PC-9 (cell line): ENCODE results near the gene CILP2. TPM values are rescaled to one million over a fixed set of nuclear protein-coding genes. Genes with fewer than 3 reads are reported as not detected.

Experiments used
- BruUV-seq: library from RNA; stranded (reverse); fragments of 400-500 nt; replicated peaks from 2 replicates; lab custom pipeline; 2021; lab: Mats Ljungman, UMichigan
- CTCF ChIA-PET: fragments of 300-600 bp; sonication (Branson Sonifier 250); formaldehyde crosslinking; loops from one replicate; lab custom pipeline; 2022; ENCODE audit warnings: antibody characterized with exemption; lab: Charles Lee
- POLR2A ChIA-PET: fragments of 300-600 bp; sonication (Branson Sonifier 250); formaldehyde crosslinking; loops from one replicate; lab custom pipeline; 2022; ENCODE audit warnings: antibody characterized with exemption; ENCODE audit not compliant: unreplicated experiment; lab: Charles Lee
- DNase-seq, 2 experiments: peaks; one replicate each; pipeline versions ENCODE4 v3.0.0 to v3.0.0-alpha.2; 2015 to 2022; ENCODE audit warnings: mixed read lengths in 1 of 2
- H2AFZ ChIP-seq: fragments of 200-600 bp; sonication (generic); 2 replicates; pipeline ENCODE4 v1.8.1; 2017; ENCODE audit warnings: antibody characterized with exemption
- H3F3A ChIP-seq: fragments of 200-600 bp; sonication (generic); 2 replicates; pipeline ENCODE4 v1.8.1; 2017; ENCODE audit warnings: antibody characterized with exemption, mild to moderate bottlenecking, low read depth; ENCODE audit not compliant: insufficient read depth
- H3K27ac ChIP-seq: fragments of 200-600 bp; sonication (generic); 2 replicates; pipeline ENCODE4 v1.6.1; 2016; ENCODE audit warnings: mixed run types
- H3K27me3 ChIP-seq: fragments of 200-600 bp; sonication (generic); 2 replicates; pipeline ENCODE4 v1.6.1; 2016; ENCODE audit warnings: low read depth, mixed run types; ENCODE audit not compliant: insufficient read depth
- H3K36me3 ChIP-seq: fragments of 200-600 bp; sonication (generic); 2 replicates; pipeline ENCODE4 v1.6.1; 2016; ENCODE audit warnings: low read depth, mixed run types
- H3K4me1 ChIP-seq: fragments of 200-600 bp; sonication (generic); replicated peaks from 2 replicates; pipeline ENCODE4 v1.6.1; 2016; ENCODE audit warnings: mixed run types; ENCODE audit not compliant: insufficient read depth
- H3K4me2 ChIP-seq: fragments of 200-600 bp; sonication (generic); 2 replicates; pipeline ENCODE4 v1.6.1; 2017; ENCODE audit warnings: mixed run types
- H3K4me3 ChIP-seq: fragments of 200-600 bp; sonication (generic); 2 replicates; pipeline ENCODE4 v1.6.1; 2016; ENCODE audit warnings: mixed run types
- H3K79me2 ChIP-seq: fragments of 200-600 bp; sonication (generic); 2 replicates; pipeline ENCODE4 v1.6.1; 2017; ENCODE audit warnings: low read depth, mixed run types
- H3K9me2 ChIP-seq: fragments of 200-600 bp; sonication (generic); 2 replicates; pipeline ENCODE4 v1.8.1; 2017; ENCODE audit warnings: mild to moderate bottlenecking; ENCODE audit not compliant: insufficient read depth
- H3K9me3 ChIP-seq: fragments of 200-600 bp; sonication (generic); 2 replicates; pipeline ENCODE4 v1.8.1; 2016; ENCODE audit warnings: low read depth; ENCODE audit not compliant: insufficient read depth
- H4K20me1 ChIP-seq: fragments of 200-600 bp; sonication (generic); 2 replicates; pipeline ENCODE4 v1.8.1; 2017; ENCODE audit not compliant: insufficient read depth
- EZH2 ChIP-seq: fragments of 200-600 bp; sonication (generic); IDR thresholded peaks from 2 replicates; pipeline ENCODE4 v1.8.0; 2017; ENCODE audit warnings: antibody characterized with exemption, low read depth
- intact Hi-C: fragments of 100-400 bp; cut with micrococcal nuclease; formaldehyde crosslinking; loops from one replicate; pipeline ENCODE4 v1.10.0; 2022; ENCODE audit not compliant: unreplicated experiment
- total RNA-seq: library from RNA; stranded (reverse); gene quantifications from 2 replicates; pipeline ENCODE4 v1.2.3, GENCODE V29; 2021
- TF ChIP-seq, protein P1 (sequence below): fragments of 200-600 bp; sonication (generic); conservative IDR thresholded peaks from 2 replicates; pipeline ENCODE4 v1.6.1; 2017; ENCODE audit warnings: mixed run types, antibody characterized with exemption, mild to moderate bottlenecking, moderate library complexity

CILP2 gene
- total RNA-seq, 1 experiment from 2014 or later: 1.1 TPM

- intact Hi-C loops: no loop called here
- H3K4me2 ChIP-seq: peak within 1 kb of the TSS; percentile 84
- DNase-seq: peak; percentile 88 to 92
- H3K4me3 ChIP-seq: peak within 1 kb of the TSS; percentile 98
- peaks cover 44% of the 10 kb centered on the region for H3K79me2 ChIP-seq
- H2AFZ ChIP-seq: peak within 1 kb of the TSS; percentile 97
- POLR2A ChIA-PET: interaction anchor here (0.6 to 1.0 kb wide), 3 partner anchors 21 to 260 kb away, joined by 4 to 13 read pairs (median 4); no protein-coding TSS in a partner anchor
- TSS peak; percentile 84 for BruUV-seq
- no peaks in the 10 kb centered on the region for H3K27me3 ChIP-seq
- peak within 1 kb of the TSS; percentile 59 for H3K27ac ChIP-seq
- H3K36me3 ChIP-seq: 0 out of 2 replicates have a peak, but pooled peaks cover 3% of the 10 kb centered on the region
- H3K4me1 ChIP-seq: peaks cover 10% of the 10 kb centered on the region
- CTCF ChIA-PET: no interaction called here
- H3K9me3 ChIP-seq: no peaks in the 10 kb centered on the region
- peaks cover 8% of the 10 kb centered on the region; the same call in 1 of the 2 replicates for H4K20me1 ChIP-seq
- no peaks in the 10 kb centered on the region for H3K9me2 ChIP-seq
- H3F3A ChIP-seq: peaks cover 26% of the 10 kb centered on the region; the same call in 1 of the 2 replicates
- no peak for TF ChIP-seq EZH2
- TF ChIP-seq, protein P1, sequence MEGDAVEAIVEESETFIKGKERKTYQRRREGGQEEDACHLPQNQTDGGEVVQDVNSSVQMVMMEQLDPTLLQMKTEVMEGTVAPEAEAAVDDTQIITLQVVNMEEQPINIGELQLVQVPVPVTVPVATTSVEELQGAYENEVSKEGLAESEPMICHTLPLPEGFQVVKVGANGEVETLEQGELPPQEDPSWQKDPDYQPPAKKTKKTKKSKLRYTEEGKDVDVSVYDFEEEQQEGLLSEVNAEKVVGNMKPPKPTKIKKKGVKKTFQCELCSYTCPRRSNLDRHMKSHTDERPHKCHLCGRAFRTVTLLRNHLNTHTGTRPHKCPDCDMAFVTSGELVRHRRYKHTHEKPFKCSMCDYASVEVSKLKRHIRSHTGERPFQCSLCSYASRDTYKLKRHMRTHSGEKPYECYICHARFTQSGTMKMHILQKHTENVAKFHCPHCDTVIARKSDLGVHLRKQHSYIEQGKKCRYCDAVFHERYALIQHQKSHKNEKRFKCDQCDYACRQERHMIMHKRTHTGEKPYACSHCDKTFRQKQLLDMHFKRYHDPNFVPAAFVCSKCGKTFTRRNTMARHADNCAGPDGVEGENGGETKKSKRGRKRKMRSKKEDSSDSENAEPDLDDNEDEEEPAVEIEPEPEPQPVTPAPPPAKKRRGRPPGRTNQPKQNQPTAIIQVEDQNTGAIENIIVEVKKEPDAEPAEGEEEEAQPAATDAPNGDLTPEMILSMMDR: peak; percentile 49; the same call in 1 of the 2 replicates
Observed at GRCh38 chr19:19515642-19516519, 22.2 kb upstream of the CILP2 start, which contains the start of gene NDUFA13. NDUFA13 (plus strand) TSS chr19:19516225; CDS start chr19:19516239, 14 bp downstream.

DNA sequence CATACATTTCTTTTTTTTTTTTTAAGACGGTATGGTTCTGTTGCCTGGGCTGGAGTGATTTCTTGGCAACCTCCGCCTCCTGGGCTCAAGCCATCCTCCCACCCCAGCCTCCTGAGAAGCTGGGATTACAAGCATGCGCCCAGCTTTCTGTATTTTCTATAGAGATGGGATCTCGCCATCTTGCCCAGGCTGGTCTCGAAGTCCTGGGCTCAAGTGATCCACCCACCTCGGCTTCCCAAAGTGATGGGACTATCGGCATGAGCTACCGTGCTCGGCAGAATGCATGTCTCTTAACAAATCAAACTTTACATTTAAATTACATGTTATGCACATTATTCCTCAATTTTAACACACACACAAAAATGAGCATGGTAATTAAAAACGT lies 20.8 kb upstream of the CILP2 start:
- intact Hi-C loops: no loop called here
- peaks cover 57% of the 10 kb centered on the region for H3K79me2 ChIP-seq

GRCh38 chr19:19520989-19521388 lies 17.1 kb upstream of the CILP2 start:
- H2AFZ ChIP-seq: no peak overlapping the region
- peaks cover 10% of the 10 kb centered on the region for H3K4me1 ChIP-seq
- H3K9me2 ChIP-seq: no peaks in the 10 kb centered on the region
- H3K9me3 ChIP-seq: no peaks in the 10 kb centered on the region
- peaks cover 10% of the 10 kb centered on the region; the same call in 1 of the 2 replicates for H3F3A ChIP-seq
- ChIA-PET CTCF (no interaction called here), POLR2A (no interaction called here)
- H4K20me1 ChIP-seq: peaks cover 54% of the 10 kb centered on the region
- DNase-seq: no peak
- intact Hi-C loops: no loop called here
- no peaks in the 10 kb centered on the region for H3K27me3 ChIP-seq
- no peak overlapping the region for H3K27ac ChIP-seq
- H3K4me3 ChIP-seq: no peak overlapping the region
- peaks cover 67% of the 10 kb centered on the region for H3K79me2 ChIP-seq
- BruUV-seq: no TSS peak
- no peak overlapping the region for H3K4me2 ChIP-seq
- 0 out of 2 replicates have a peak, but pooled peaks cover 5% of the 10 kb centered on the region for H3K36me3 ChIP-seq
- TF ChIP-seq, protein P1: no peak
- no peak for TF ChIP-seq EZH2

More for the DNA sequence above, 20.8 kb upstream of the CILP2 start:
- no peak for TF ChIP-seq EZH2
- TF ChIP-seq, protein P1: no peak
- Histone ChIP-seq H4K20me1 (peaks cover 18% of the 10 kb centered on the region; the same call in 1 of the 2 replicates), H3K9me3 (no peaks in the 10 kb centered on the region), H3K4me3 (peak overlapping the region; percentile 98), H3K4me2 (peak overlapping the region; percentile 84), H3K27ac (no peak overlapping the region), H3K9me2 (no peaks in the 10 kb centered on the region), H3K27me3 (no peaks in the 10 kb centered on the region), H3K4me1 (peaks cover 10% of the 10 kb centered on the region), H2AFZ (no peak overlapping the region), H3K36me3 (0 out of 2 replicates have a peak, but pooled peaks cover 5% of the 10 kb centered on the region), H3F3A (peaks cover 14% of the 10 kb centered on the region; the same call in 1 of the 2 replicates)
- TSS peak; percentile 48 for BruUV-seq
- ChIA-PET CTCF (no interaction called here), POLR2A (no interaction called here)
- no peak for DNase-seq
